Keratinocyte (primary cell): ENCODE data around the gene ATXN7L1. TPM values are rescaled to one million over a fixed set of nuclear protein-coding genes. Genes with fewer than 3 reads are reported as not detected.

Source experiments
- DNase-seq: peaks from one replicate; pipeline ENCODE4 v3.0.0-alpha.2; 2011; ENCODE audit warnings: low read depth, missing footprints, low spot score
- FAIRE-seq: peaks from 2 replicates; lab custom pipeline; 2011; peaks lifted over from hg19 to GRCh38; lab: Jason Lieb, UNC
- H2AFZ ChIP-seq: 2 replicates; pipeline ENCODE4 v1.6.0; 2012; ENCODE audit warnings: low read length, control low read depth, inconsistent platforms; ENCODE audit not compliant: control insufficient read depth
- H3K27ac ChIP-seq: 2 replicates; pipeline ENCODE4 v1.5.1; 2011; ENCODE audit warnings: low read length; ENCODE audit not compliant: control insufficient read depth, insufficient read depth
- H3K27me3 ChIP-seq: 3 replicates; pipeline ENCODE4 v1.6.0; 2011; ENCODE audit warnings: low read length; ENCODE audit not compliant: control insufficient read depth, insufficient read depth; ENCODE audit errors: extremely low read depth
- H3K36me3 ChIP-seq, 2 experiments: 2 replicates in 1 of 2; 3 replicates in 1 of 2; pipeline ENCODE4 v1.5.1; 2011; ENCODE audit warnings: low read length in 2 of 2, mild to moderate bottlenecking in 1 of 2; ENCODE audit not compliant: control insufficient read depth in 2 of 2, insufficient read depth in 2 of 2; ENCODE audit errors: extremely low read depth in 1 of 2
- H3K4me1 ChIP-seq: 3 replicates; pipeline ENCODE4 v1.5.1; 2011; ENCODE audit warnings: low read length; ENCODE audit not compliant: control insufficient read depth, insufficient read depth; ENCODE audit errors: extremely low read depth
- H3K4me2 ChIP-seq: 3 replicates; pipeline ENCODE4 v1.6.0; 2011; ENCODE audit warnings: low read depth, low read length; ENCODE audit not compliant: control insufficient read depth, insufficient read depth; ENCODE audit errors: extremely low read depth
- H3K4me3 ChIP-seq, 3 experiments: fragments of 200-600 bp in 1 of 3; sonication (generic) in 1 of 3; 2 replicates in 2 of 3; 3 replicates in 1 of 3; pipeline ENCODE4 v1.5.1; 2011 to 2016; ENCODE audit warnings: low read length in 3 of 3, mild to moderate bottlenecking in 3 of 3, control low read depth in 2 of 3, inconsistent platforms in 1 of 3, low read depth in 1 of 3, mixed read lengths in 1 of 3, mixed run types in 1 of 3, moderate library complexity in 1 of 3; ENCODE audit not compliant: control insufficient read depth in 2 of 3, insufficient read depth in 2 of 3; ENCODE audit errors: extremely low read depth in 1 of 3
- H3K79me2 ChIP-seq: 2 replicates; pipeline ENCODE4 v1.6.0; 2012; ENCODE audit warnings: low read length; ENCODE audit not compliant: control insufficient read depth, insufficient read depth
- H3K9ac ChIP-seq: 3 replicates; pipeline ENCODE4 v1.6.0; 2011; ENCODE audit warnings: low read length; ENCODE audit not compliant: control insufficient read depth, insufficient read depth; ENCODE audit errors: extremely low read depth
- H3K9me1 ChIP-seq: 3 replicates; pipeline ENCODE4 v1.6.0; 2011; ENCODE audit warnings: low read length; ENCODE audit not compliant: control insufficient read depth, insufficient read depth; ENCODE audit errors: extremely low read depth
- H3K9me3 ChIP-seq: 2 replicates; pipeline ENCODE4 v1.5.1; 2012; ENCODE audit warnings: low read depth, low read length; ENCODE audit not compliant: control insufficient read depth
- H4K20me1 ChIP-seq: 3 replicates; pipeline ENCODE4 v1.6.0; 2011; ENCODE audit warnings: low read length; ENCODE audit not compliant: control insufficient read depth, insufficient read depth; ENCODE audit errors: extremely low read depth
- EZH2 ChIP-seq: IDR thresholded peaks from one replicate; pipeline ENCODE4 v1.6.1; 2012; ENCODE audit warnings: inconsistent platforms, mild to moderate bottlenecking, low read length, moderate library complexity
- dilution Hi-C: fragments of 300-500 bp; cut with MboI; formaldehyde crosslinking; loops from one replicate; pipeline ENCODE4 v1.7.0; 2020; ENCODE audit warnings: low sequenced_read_pairs; ENCODE audit not compliant: extremely low pct_ligation_motif_present
- polyA plus RNA-seq, 5 experiments: library from polyadenylated mRNA; depleted of rRNA in 3 of 5; stranded (reverse) in 3 of 5; stranded (forward) in 1 of 5; unstranded in 1 of 5; fragments of >200 nt; gene quantifications; 1 replicate in 1 of 5; 2 replicates in 3 of 5; 3 replicates in 1 of 5; pipeline versions ENCODE4 v1.2.1 to v1.2.3, GENCODE V29; 2011 to 2012; ENCODE audit warnings: missing spikeins in 2 of 5, low read depth in 1 of 5, low replicate concordance in 1 of 5
- TF ChIP-seq, protein P1 (sequence below), 3 experiments: IDR thresholded peaks in 1 of 3; conservative IDR thresholded peaks in 1 of 3; optimal IDR thresholded peaks in 1 of 3; 2 replicates in 2 of 3; 3 replicates in 1 of 3; pipeline versions ENCODE3 to v1.5.1; 2011; ENCODE audit warnings: low read length in 3 of 3, mild to moderate bottlenecking in 3 of 3, moderate library complexity in 2 of 3, control low read depth in 1 of 3, inconsistent platforms in 1 of 3; ENCODE audit not compliant: insufficient read depth in 2 of 3; ENCODE audit errors: extremely low read depth in 1 of 3

ATXN7L1 gene
- polyA plus RNA-seq, 1 donor (not counting 4 experiments of a cell fraction or from before 2014, with no cell fraction given), result 4.8 TPM

DNA sequence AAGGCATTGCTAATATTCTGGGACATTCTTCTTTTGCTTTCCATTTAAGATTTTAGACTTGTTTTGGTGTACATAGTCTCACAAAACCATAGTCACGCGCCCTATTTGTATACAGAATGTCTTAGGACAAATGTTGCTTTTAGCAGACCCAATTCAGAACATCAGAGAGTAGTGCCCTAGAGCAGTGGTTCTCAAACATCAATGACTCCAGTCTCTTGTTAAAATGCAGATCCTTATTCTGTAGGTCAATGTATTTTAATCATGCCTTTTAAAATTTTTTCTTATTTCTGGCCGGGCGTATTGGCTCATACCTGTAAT lies 167.7 kb downstream of the ATXN7L1 start:
- FAIRE-seq, result no peak
- no peak overlapping the region for H3K4me3 ChIP-seq
- no peak overlapping the region for H3K27ac ChIP-seq
- H3K9me1 ChIP-seq, result no peaks in the 10 kb centered on the region
- no peaks in the 10 kb centered on the region for H3K27me3 ChIP-seq
- H3K9ac ChIP-seq, result no peak overlapping the region
- no peaks in the 10 kb centered on the region for H3K36me3 ChIP-seq
- no peak for DNase-seq
- no peak for TF ChIP-seq EZH2
- TF ChIP-seq, protein P1, sequence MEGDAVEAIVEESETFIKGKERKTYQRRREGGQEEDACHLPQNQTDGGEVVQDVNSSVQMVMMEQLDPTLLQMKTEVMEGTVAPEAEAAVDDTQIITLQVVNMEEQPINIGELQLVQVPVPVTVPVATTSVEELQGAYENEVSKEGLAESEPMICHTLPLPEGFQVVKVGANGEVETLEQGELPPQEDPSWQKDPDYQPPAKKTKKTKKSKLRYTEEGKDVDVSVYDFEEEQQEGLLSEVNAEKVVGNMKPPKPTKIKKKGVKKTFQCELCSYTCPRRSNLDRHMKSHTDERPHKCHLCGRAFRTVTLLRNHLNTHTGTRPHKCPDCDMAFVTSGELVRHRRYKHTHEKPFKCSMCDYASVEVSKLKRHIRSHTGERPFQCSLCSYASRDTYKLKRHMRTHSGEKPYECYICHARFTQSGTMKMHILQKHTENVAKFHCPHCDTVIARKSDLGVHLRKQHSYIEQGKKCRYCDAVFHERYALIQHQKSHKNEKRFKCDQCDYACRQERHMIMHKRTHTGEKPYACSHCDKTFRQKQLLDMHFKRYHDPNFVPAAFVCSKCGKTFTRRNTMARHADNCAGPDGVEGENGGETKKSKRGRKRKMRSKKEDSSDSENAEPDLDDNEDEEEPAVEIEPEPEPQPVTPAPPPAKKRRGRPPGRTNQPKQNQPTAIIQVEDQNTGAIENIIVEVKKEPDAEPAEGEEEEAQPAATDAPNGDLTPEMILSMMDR (optimal IDR thresholded peaks at IDR 0.05 in 1 of 3, IDR thresholded peaks at IDR 0.05 in 1 of 3, conservative IDR thresholded peaks at IDR 0.05 in 1 of 3; ENCODE audit: extremely low read depth in 1 of 3, insufficient read depth in 2 of 3, low read length in 3 of 3), result no peak
- H3K9me3 ChIP-seq, result peaks cover 9% of the 10 kb centered on the region
- H2AFZ ChIP-seq, result no peak overlapping the region
- H4K20me1 ChIP-seq, result no peaks in the 10 kb centered on the region
- H3K4me1 ChIP-seq, result peaks cover under 1% of the 10 kb centered on the region
- H3K79me2 ChIP-seq, result no peaks in the 10 kb centered on the region
- dilution Hi-C loops, result no loop called here
- no peak overlapping the region for H3K4me2 ChIP-seq

- Histone ChIP-seq H2AFZ (no peak overlapping the region), H3K36me3 (no peaks in the 10 kb centered on the region), H3K27me3 (no peaks in the 10 kb centered on the region), H3K9ac (no peak overlapping the region), H3K9me3 (peaks cover 9% of the 10 kb centered on the region), H3K9me1 (no peaks in the 10 kb centered on the region), H4K20me1 (no peaks in the 10 kb centered on the region), H3K4me2 (no peak overlapping the region), H3K4me3 (no peak overlapping the region), H3K79me2 (no peaks in the 10 kb centered on the region), H3K27ac (no peak overlapping the region), H3K4me1 (no peaks in the 10 kb centered on the region)
- DNase-seq (no peak), FAIRE-seq (no peak)
- TF ChIP-seq EZH2, result no peak
- TF ChIP-seq, protein P1 (optimal IDR thresholded peaks at IDR 0.05 in 1 of 3, IDR thresholded peaks at IDR 0.05 in 1 of 3, conservative IDR thresholded peaks at IDR 0.05 in 1 of 3; ENCODE audit: extremely low read depth in 1 of 3, insufficient read depth in 2 of 3, low read length in 3 of 3), result no peak
- dilution Hi-C loops, result no loop called here
Measured at GRCh38 chr7:105707967-105708762, 168.2 kb downstream of the ATXN7L1 start.
